Measurements from ENCODE around the gene MS4A10.

- no peak for TF ChIP-seq GATA3 (IDR thresholded peaks at IDR 0.05; ENCODE audit: low read depth, low read length)
- TF ChIP-seq GATA2 (IDR thresholded peaks at IDR 0.05; ENCODE audit: low read depth, low read length) = no peak
These were observed 1.2 kb upstream of the MS4A10 start for GRCh38 chr11:60783911-60784310.

Measured in SH-SY5Y (cell line).